Liver (tissue), 3 donors: ENCODE measurements around the gene TNFAIP1.

Source experiments
- TAF1 ChIP-seq: conservative IDR thresholded peaks from 2 replicates; pipeline ENCODE4 v1.6.1; 2016; ENCODE audit warnings: antibody characterized with exemption, mild to moderate bottlenecking
- YY1 ChIP-seq: IDR thresholded peaks from 2 replicates; pipeline ENCODE4 v1.6.1; 2016; ENCODE audit warnings: antibody characterized with exemption, mild to moderate bottlenecking
- TF ChIP-seq, protein P1 (sequence below): fragments of 150-350 bp; IDR thresholded peaks from 2 replicates; pipeline ENCODE4 v1.5.1; 2017; ENCODE audit warnings: improper control_type of control experiment, low read depth, low read length; ENCODE audit not compliant: missing input control
- donor health status: healthy.
- donor health status: healthy.

GRCh38 chr17:28333083-28333746, 2.3 kb upstream of the TNFAIP1 start:
- TF ChIP-seq, protein P1, sequence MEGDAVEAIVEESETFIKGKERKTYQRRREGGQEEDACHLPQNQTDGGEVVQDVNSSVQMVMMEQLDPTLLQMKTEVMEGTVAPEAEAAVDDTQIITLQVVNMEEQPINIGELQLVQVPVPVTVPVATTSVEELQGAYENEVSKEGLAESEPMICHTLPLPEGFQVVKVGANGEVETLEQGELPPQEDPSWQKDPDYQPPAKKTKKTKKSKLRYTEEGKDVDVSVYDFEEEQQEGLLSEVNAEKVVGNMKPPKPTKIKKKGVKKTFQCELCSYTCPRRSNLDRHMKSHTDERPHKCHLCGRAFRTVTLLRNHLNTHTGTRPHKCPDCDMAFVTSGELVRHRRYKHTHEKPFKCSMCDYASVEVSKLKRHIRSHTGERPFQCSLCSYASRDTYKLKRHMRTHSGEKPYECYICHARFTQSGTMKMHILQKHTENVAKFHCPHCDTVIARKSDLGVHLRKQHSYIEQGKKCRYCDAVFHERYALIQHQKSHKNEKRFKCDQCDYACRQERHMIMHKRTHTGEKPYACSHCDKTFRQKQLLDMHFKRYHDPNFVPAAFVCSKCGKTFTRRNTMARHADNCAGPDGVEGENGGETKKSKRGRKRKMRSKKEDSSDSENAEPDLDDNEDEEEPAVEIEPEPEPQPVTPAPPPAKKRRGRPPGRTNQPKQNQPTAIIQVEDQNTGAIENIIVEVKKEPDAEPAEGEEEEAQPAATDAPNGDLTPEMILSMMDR = no peak
- no peak for TF ChIP-seq YY1
- TF ChIP-seq TAF1 = no peak
